Ascending aorta (tissue), 2 donors: ENCODE data around the gene ARHGAP25. TPM values are rescaled to one million over a fixed set of nuclear protein-coding genes. Genes with fewer than 3 reads are reported as not detected.
"Not testable (repeated sequence)": the region's sequence is repeated elsewhere in the genome, so short reads cannot be mapped to it uniquely, and the experiment has no call there.

Source experiments
- DNase-seq, 2 donors: peaks; one replicate each; pipeline ENCODE4 v3.0.0-alpha.2; 2019; ENCODE audit warnings: low spot score in 2 of 2
- H3K27ac ChIP-seq, 2 donors: fragments of 200-600 bp; sonication (generic); one replicate each; pipeline ENCODE4 v1.5.1; 2016 to 2017; ENCODE audit warnings: mild to moderate bottlenecking in 1 of 2
- H3K27me3 ChIP-seq: fragments of 200-600 bp; sonication (generic); one replicate; pipeline ENCODE4 v1.5.1; 2017
- H3K36me3 ChIP-seq, 2 donors: fragments of 200-600 bp; sonication (generic); one replicate each; pipeline ENCODE4 v1.5.1; 2016
- H3K4me1 ChIP-seq, 2 donors: fragments of 200-600 bp; sonication (generic); one replicate each; pipeline ENCODE4 v1.5.1; 2016 to 2017; ENCODE audit warnings: mild to moderate bottlenecking in 1 of 2
- H3K4me3 ChIP-seq, 2 donors: fragments of 200-600 bp; sonication (generic); one replicate each; pipeline ENCODE4 v1.5.1; 2016 to 2017; ENCODE audit warnings: mild to moderate bottlenecking in 1 of 2
- H3K9me3 ChIP-seq, 2 donors: fragments of 200-600 bp; sonication (generic); one replicate each; pipeline ENCODE4 v1.5.1; 2016
- CTCF ChIP-seq, 3 experiments: fragments of 200-600 bp in 2 of 3; fragments of 450-650 bp in 1 of 3; sonication (generic) in 2 of 3; IDR thresholded peaks; one replicate each; pipeline ENCODE4 v1.5.1; 2016 to 2019; ENCODE audit warnings: antibody characterized with exemption in 3 of 3, mild to moderate bottlenecking in 1 of 3, moderate library complexity in 1 of 3
- intact Hi-C: fragments of 100-400 bp; cut with DNase I; formaldehyde crosslinking; loops from one replicate; pipeline ENCODE4 v1.15.1; 2023
- total RNA-seq: library from RNA; depleted of rRNA; stranded (reverse); fragments of >200 nt; gene quantifications from one replicate; pipeline ENCODE4 v1.1.0, GENCODE V29; 2016

Gene ARHGAP25
- total RNA-seq, 1 donor from 2014 or later = 8.3 TPM

GRCh38 chr2:68799140-68800026, 64.8 kb downstream of the ARHGAP25 start:
- intact Hi-C loops = no loop called here
- Histone ChIP-seq H3K9me3 (no peaks in the 10 kb centered on the region), H3K36me3 (no peaks in the 10 kb centered on the region), H3K4me1 (no peaks in the 10 kb centered on the region), H3K27me3 (no peaks in the 10 kb centered on the region), H3K4me3 (no peak overlapping the region), H3K27ac (no peak overlapping the region)
- TF ChIP-seq CTCF (IDR thresholded peaks at IDR 0.05) = no peak
- no peak for DNase-seq

- intact Hi-C loops = no loop called here
- TF ChIP-seq CTCF (IDR thresholded peaks at IDR 0.05) = no peak
- Histone ChIP-seq H3K36me3 (no peaks in the 10 kb centered on the region), H3K4me3 (no peak overlapping the region), H3K4me1 (no peaks in the 10 kb centered on the region), H3K27me3 (no peaks in the 10 kb centered on the region), H3K27ac (no peak overlapping the region), H3K9me3 (no peaks in the 10 kb centered on the region)
- DNase-seq = no peak
These were observed 65.4 kb downstream of the ARHGAP25 start for GRCh38 chr2:68800027-68800401.

- intact Hi-C loops = no loop called here
- no peak for DNase-seq
- Histone ChIP-seq H3K4me3 (no peak overlapping the region), H3K4me1 (no peaks in the 10 kb centered on the region), H3K27ac (no peak overlapping the region), H3K9me3 (no peaks in the 10 kb centered on the region), H3K36me3 (no peaks in the 10 kb centered on the region), H3K27me3 (no peaks in the 10 kb centered on the region)
- TF ChIP-seq CTCF (IDR thresholded peaks at IDR 0.05) = no peak
These were observed 65.9 kb downstream of the ARHGAP25 start for GRCh38 chr2:68800517-68800916.

- H3K9me3 ChIP-seq, H3K4me3 ChIP-seq, H3K36me3 ChIP-seq, DNase-seq, H3K27ac ChIP-seq, H3K27me3 ChIP-seq, intact Hi-C loops, H3K4me1 ChIP-seq: not testable (repeated sequence)
These were observed 67.5 kb downstream of the ARHGAP25 start for GRCh38 chr2:68802161-68802560.

GRCh38 chr2:68805025-68805424, 70.4 kb downstream of the ARHGAP25 start:
- TF ChIP-seq CTCF (IDR thresholded peaks at IDR 0.05) = no peak
- no peak overlapping the region for H3K4me3 ChIP-seq
- H3K36me3 ChIP-seq = no peaks in the 10 kb centered on the region
- H3K4me1 ChIP-seq = no peaks in the 10 kb centered on the region
- intact Hi-C loops = no loop called here
- no peak overlapping the region for H3K27ac ChIP-seq
- no peak for DNase-seq
- H3K9me3 ChIP-seq = no peaks in the 10 kb centered on the region
- no peaks in the 10 kb centered on the region for H3K27me3 ChIP-seq

GRCh38 chr2:68806511-68807109, 72.0 kb downstream of the ARHGAP25 start:
- Histone ChIP-seq H3K27ac (no peak overlapping the region), H3K4me1 (peaks cover 2 to 9% of the 10 kb centered on the region in 2 donors), H3K27me3 (no peaks in the 10 kb centered on the region), H3K36me3 (no peaks in the 10 kb centered on the region), H3K4me3 (no peak overlapping the region), H3K9me3 (no peaks in the 10 kb centered on the region)
- DNase-seq = no peak
- TF ChIP-seq CTCF (IDR thresholded peaks at IDR 0.05) = no peak
- intact Hi-C loops = no loop called here
